HepG2 (cell line): ENCODE results near the gene CSTF1.

Experiments used
- CEBPB ChIP-seq: IDR thresholded peaks from 2 replicates; pipeline ENCODE4 v1.6.1; 2011; ENCODE audit warnings: low read depth, low read length, improper control_type of control experiment, borderline replicate concordance
- ELF1 ChIP-seq: sonication (generic); formaldehyde crosslinking; IDR thresholded peaks from 2 replicates; pipeline ENCODE4 v1.4.0; 2020; ENCODE audit warnings: missing genetic modification reagents
- ERF ChIP-seq: IDR thresholded peaks from 2 replicates; pipeline ENCODE4 v1.6.1; 2018; ENCODE audit warnings: missing biosample characterization, missing genetic modification reagents
- ETV6 ChIP-seq: sonication (generic); formaldehyde crosslinking; conservative IDR thresholded peaks from 2 replicates; pipeline ENCODE4 v1.4.0; 2020; ENCODE audit warnings: missing genetic modification reagents
- GABPA ChIP-seq, 2 experiments: IDR thresholded peaks; 2 replicates each; pipeline ENCODE4 v1.6.1; 2011 to 2016; ENCODE audit warnings: low read depth in 2 of 2, low read length in 1 of 2, missing biosample characterization in 1 of 2, missing genetic modification characterization in 1 of 2
- GMEB1 ChIP-seq: sonication (generic); formaldehyde crosslinking; IDR thresholded peaks from 2 replicates; pipeline ENCODE4 v1.5.1; 2020; ENCODE audit warnings: missing genetic modification reagents, mild to moderate bottlenecking, borderline replicate concordance
- JUND ChIP-seq: sonication (generic); formaldehyde crosslinking; IDR thresholded peaks from 2 replicates; pipeline ENCODE4 v1.8.0; 2022; ENCODE audit warnings: mild to moderate bottlenecking, missing genetic modification reagents
- MED1 ChIP-seq: sonication (generic); formaldehyde crosslinking; IDR thresholded peaks from 2 replicates; pipeline ENCODE4 v1.4.0; 2020; ENCODE audit warnings: missing genetic modification reagents
- NFATC3 ChIP-seq: sonication (generic); formaldehyde crosslinking; IDR thresholded peaks from 2 replicates; pipeline ENCODE4 v1.5.1; 2020; ENCODE audit warnings: mild to moderate bottlenecking, missing genetic modification reagents
- NFRKB ChIP-seq: fragments of 450-650 bp; IDR thresholded peaks from 2 replicates; pipeline ENCODE4 v1.6.1; 2017
- POLR2A ChIP-seq, 2 experiments: IDR thresholded peaks; 2 replicates each; pipeline ENCODE4 v1.6.1; 2011; ENCODE audit warnings: low read depth in 2 of 2, low read length in 2 of 2, mild to moderate bottlenecking in 1 of 2, moderate library complexity in 1 of 2; ENCODE audit not compliant: insufficient read depth in 1 of 2
- RFX5 ChIP-seq: IDR thresholded peaks from 2 replicates; pipeline ENCODE4 v1.6.1; 2011; ENCODE audit warnings: low read depth, low read length, improper control_type of control experiment
- ZNF281 ChIP-seq: sonication (generic); formaldehyde crosslinking; IDR thresholded peaks from 2 replicates; pipeline ENCODE4 v1.4.0; 2020; ENCODE audit warnings: missing genetic modification reagents, borderline replicate concordance
- TF ChIP-seq, protein P1 (sequence below): sonication (generic); formaldehyde crosslinking; IDR thresholded peaks from 2 replicates; pipeline ENCODE4 v1.5.0; 2020; ENCODE audit warnings: mild to moderate bottlenecking, missing genetic modification reagents, moderate library complexity

- TF ChIP-seq ERF (CRISPR knock-in tag) (no peak), GMEB1 (CRISPR knock-in tag) (no peak), JUND (CRISPR knock-in tag) (no peak), NFATC3 (CRISPR knock-in tag) (no peak), RFX5 (no peak), ETV6 (CRISPR knock-in tag) (no peak), GABPA (IDR thresholded peaks at IDR 0.05; ENCODE audit: low read depth, low read length) (no peak), GABPA (CRISPR knock-in tag; IDR thresholded peaks at IDR 0.05; ENCODE audit: low read depth) (no peak), ZNF281 (no peak), POLR2A (IDR thresholded peaks at IDR 0.05; ENCODE audit: insufficient read depth in 1 of 2, low read depth in 2 of 2, low read length in 2 of 2) (peak in 1 of 2 experiments; percentile 26; a peak in 1 of 4 replicates), CEBPB (no peak), NFRKB (no peak), MED1 (CRISPR knock-in tag) (no peak), ELF1 (CRISPR knock-in tag) (no peak)
- TF ChIP-seq, protein P1, sequence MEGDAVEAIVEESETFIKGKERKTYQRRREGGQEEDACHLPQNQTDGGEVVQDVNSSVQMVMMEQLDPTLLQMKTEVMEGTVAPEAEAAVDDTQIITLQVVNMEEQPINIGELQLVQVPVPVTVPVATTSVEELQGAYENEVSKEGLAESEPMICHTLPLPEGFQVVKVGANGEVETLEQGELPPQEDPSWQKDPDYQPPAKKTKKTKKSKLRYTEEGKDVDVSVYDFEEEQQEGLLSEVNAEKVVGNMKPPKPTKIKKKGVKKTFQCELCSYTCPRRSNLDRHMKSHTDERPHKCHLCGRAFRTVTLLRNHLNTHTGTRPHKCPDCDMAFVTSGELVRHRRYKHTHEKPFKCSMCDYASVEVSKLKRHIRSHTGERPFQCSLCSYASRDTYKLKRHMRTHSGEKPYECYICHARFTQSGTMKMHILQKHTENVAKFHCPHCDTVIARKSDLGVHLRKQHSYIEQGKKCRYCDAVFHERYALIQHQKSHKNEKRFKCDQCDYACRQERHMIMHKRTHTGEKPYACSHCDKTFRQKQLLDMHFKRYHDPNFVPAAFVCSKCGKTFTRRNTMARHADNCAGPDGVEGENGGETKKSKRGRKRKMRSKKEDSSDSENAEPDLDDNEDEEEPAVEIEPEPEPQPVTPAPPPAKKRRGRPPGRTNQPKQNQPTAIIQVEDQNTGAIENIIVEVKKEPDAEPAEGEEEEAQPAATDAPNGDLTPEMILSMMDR (CRISPR knock-in tag) = no peak
Observed at GRCh38 chr20:56368351-56369134, 23.9 kb upstream of the CSTF1 start.
